Measurements from ENCODE around the gene USP12.

- no peak for TF ChIP-seq CTCF (IDR thresholded peaks at IDR 0.05 in 8 of 11, conservative IDR thresholded peaks at IDR 0.05 in 3 of 11)
- no peak for TF ChIP-seq POLR2A (IDR thresholded peaks at IDR 0.05)
- TF ChIP-seq POLR2AphosphoS5 (IDR thresholded peaks at IDR 0.05): no peak
Measured at GRCh38 chr13:27141746-27142145, 29.9 kb downstream of the USP12 start.
